Measurements from ENCODE around the gene PRUNE1. TPM values are rescaled to one million over a fixed set of nuclear protein-coding genes. Genes with fewer than 3 reads are reported as not detected.
A peak's percentile ranks its signal among the peaks of the same experiment; 100 is the strongest.

Gene PRUNE1, protein sequence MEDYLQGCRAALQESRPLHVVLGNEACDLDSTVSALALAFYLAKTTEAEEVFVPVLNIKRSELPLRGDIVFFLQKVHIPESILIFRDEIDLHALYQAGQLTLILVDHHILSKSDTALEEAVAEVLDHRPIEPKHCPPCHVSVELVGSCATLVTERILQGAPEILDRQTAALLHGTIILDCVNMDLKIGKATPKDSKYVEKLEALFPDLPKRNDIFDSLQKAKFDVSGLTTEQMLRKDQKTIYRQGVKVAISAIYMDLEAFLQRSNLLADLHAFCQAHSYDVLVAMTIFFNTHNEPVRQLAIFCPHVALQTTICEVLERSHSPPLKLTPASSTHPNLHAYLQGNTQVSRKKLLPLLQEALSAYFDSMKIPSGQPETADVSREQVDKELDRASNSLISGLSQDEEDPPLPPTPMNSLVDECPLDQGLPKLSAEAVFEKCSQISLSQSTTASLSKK
- total RNA-seq (10 to 100 TPM; 14.8 TPM), polyA plus RNA-seq (10 to 100 TPM; 10.5 to 16.8 TPM)
- long read RNA-seq, donor 1, partial matches to known transcripts: 0 of 11 reads
- long read RNA-seq, donor 1, other reads (novel, unspliced or antisense): 8 of 11 reads
- long read RNA-seq, donor 2, partial matches to known transcripts: 0 of 7 reads
- long read RNA-seq, donor 2, other reads (novel, unspliced or antisense): 5 of 7 reads

DNA sequence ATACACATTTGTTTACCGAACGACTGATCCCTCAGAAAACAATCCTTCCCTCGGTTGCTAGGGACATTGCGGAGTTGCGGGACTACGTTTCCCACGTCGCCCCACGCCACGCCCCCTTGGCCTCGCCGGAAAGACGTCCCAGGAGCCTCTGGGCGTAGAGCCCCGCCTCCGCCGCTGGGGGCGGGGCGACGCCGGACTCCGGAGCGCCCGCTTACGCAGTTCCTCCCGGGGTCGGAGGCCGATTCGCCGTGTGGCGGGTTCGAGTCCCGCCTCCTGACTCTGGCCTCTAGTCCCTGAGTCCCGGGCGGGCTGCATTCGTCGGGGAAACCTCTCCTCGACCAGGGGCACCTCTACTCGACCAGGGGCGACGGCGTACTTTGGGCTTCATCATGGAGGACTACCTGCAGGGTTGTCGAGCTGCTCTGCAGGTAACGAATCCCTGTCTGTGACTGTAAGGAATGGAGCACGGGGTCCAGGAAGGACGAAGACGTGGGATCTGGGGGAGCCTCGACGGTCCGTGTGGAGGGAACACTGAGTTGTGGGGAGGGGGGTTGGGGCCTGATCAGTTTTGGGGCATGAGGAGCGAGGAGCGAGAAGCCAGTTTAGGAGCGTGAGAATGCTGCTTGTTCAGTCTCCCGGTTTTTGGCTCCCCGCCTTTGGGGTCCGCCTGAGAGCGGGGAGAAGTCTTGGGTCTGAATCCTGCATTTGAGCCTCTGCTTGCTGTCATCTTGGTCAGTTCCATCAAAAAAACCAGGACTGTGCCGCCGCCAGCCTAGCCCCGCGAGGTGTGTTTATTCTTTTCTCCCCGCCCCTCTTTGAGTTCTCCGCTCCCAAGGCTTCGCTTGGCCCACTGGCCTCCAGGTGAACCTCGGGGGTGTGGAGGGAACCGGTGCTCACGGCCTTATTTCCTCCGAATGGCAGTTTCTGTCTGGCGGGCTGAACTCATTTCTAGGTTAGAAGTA is at the start of gene PRUNE1:
Gene PRUNE1 (plus strand): TSS at position 206 of the 962 bp plus-strand sequence. CDS start 184 bp downstream, at position 390.
- DNase-seq (peak; percentile 99 to 100), ATAC-seq (ENCODE audit: low FRiP score) (peak; percentile 97)
- Histone ChIP-seq H3K9me3 (ENCODE audit: control insufficient read depth, low read length) (no peaks in the 10 kb centered on the region), H3K36me3 (ENCODE audit: control insufficient read depth in 1 of 2, insufficient read depth in 2 of 2, low read length in 1 of 2) (no peaks in the 10 kb centered on the region), H3K27me3 (ENCODE audit: control insufficient read depth in 1 of 2, insufficient read depth in 2 of 2, low read length in 1 of 2) (no peaks in the 10 kb centered on the region), H3K4me1 (ENCODE audit: control insufficient read depth in 1 of 2, insufficient read depth in 2 of 2, low read length in 2 of 2) (peaks cover 0 to 4% of the 10 kb centered on the region in 2 donors), H3K4me3 (ENCODE audit: low read length in 2 of 2) (peak within 1 kb of the TSS; percentile 27 to 42), H3K27ac (ENCODE audit: low read depth in 1 of 2, low read length in 2 of 2) (peak within 1 kb of the TSS in 1 of 2 donors; percentile 90)
- intact Hi-C loops (cut with DNase I): loop anchor here in 1 of 2 donors (5.0 kb wide), 2 partner anchors 36 to 49 kb away; partner anchors contain the start of genes CDC42SE1 and CERS2
- WGBS, 2 donors: 0 to 1% methylated on average over 67 to 69 of the region's 69 CpGs

DNA sequence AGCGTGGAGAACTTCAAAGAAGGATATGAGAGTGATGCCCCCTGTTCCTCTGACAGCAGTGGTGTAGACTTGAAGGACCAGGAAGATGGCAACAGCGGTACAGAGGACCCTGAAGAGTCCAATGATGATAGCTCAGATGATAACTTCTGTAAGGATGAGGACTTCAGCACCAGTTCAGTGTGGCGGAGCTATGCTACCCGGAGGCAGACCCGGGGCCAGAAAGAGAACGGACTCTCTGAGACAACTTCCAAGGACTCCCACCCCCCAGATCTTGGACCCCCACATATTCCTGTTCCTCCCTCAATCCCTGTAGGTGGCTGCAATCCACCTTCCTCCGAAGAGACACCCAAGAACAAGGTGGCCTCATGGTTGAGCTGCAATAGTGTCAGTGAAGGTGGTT is 47.6 kb upstream of the PRUNE1 start:
- no peaks in the 10 kb centered on the region for H3K27me3 ChIP-seq (ENCODE audit: control insufficient read depth in 1 of 2, insufficient read depth in 2 of 2, low read length in 1 of 2)
- intact Hi-C loops (cut with DNase I): no loop called here
- ATAC-seq (ENCODE audit: low FRiP score) (no peak), DNase-seq (peak; percentile 10 to 65)
- H3K4me3 ChIP-seq (ENCODE audit: low read length in 2 of 2): no peak overlapping the region
- no peaks in the 10 kb centered on the region for H3K9me3 ChIP-seq (ENCODE audit: control insufficient read depth, low read length)
- H3K36me3 ChIP-seq (ENCODE audit: control insufficient read depth in 1 of 2, insufficient read depth in 2 of 2, low read length in 1 of 2): peaks cover 0 to 17% of the 10 kb centered on the region in 2 donors
- no peaks in the 10 kb centered on the region for H3K4me1 ChIP-seq (ENCODE audit: control insufficient read depth in 1 of 2, insufficient read depth in 2 of 2, low read length in 2 of 2)
- 95% methylated on average over 7 of the region's 7 CpGs for WGBS, 2 donors
- H3K27ac ChIP-seq (ENCODE audit: low read depth in 1 of 2, low read length in 2 of 2): no peak overlapping the region

DNA sequence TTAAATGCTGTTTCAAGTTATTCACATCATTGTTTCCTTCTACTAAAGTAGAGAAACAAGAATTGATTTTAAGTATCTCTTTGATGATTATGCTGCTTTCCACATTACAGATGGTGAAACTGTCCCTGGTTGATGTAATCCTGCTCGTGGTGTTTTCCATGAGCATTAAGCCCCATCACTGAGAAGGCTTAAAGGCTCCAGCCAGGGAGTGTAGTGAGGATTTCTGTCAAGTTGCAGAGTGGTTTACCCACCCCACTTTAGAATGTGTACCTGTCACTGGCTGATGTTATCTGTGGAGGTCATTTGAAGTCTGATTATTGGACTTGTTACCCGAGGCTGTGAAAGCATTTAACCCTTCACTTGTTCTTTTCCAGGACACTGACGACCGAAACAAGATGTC is 46.5 kb upstream of the PRUNE1 start:
- no peaks in the 10 kb centered on the region for H3K4me1 ChIP-seq (ENCODE audit: control insufficient read depth in 1 of 2, insufficient read depth in 2 of 2, low read length in 2 of 2)
- H3K9me3 ChIP-seq (ENCODE audit: control insufficient read depth, low read length): no peaks in the 10 kb centered on the region
- no peak overlapping the region for H3K27ac ChIP-seq (ENCODE audit: low read depth in 1 of 2, low read length in 2 of 2)
- H3K27me3 ChIP-seq (ENCODE audit: control insufficient read depth in 1 of 2, insufficient read depth in 2 of 2, low read length in 1 of 2): no peaks in the 10 kb centered on the region
- H3K36me3 ChIP-seq (ENCODE audit: control insufficient read depth in 1 of 2, insufficient read depth in 2 of 2, low read length in 1 of 2): peaks cover 6 to 25% of the 10 kb centered on the region in 2 donors
- DNase-seq (peak in 1 of 2 donors; percentile 4), ATAC-seq (ENCODE audit: low FRiP score) (no peak)
- 63 to 67% methylated on average over 4 of the region's 4 CpGs for WGBS, 2 donors
- intact Hi-C loops (cut with DNase I): no loop called here
- H3K4me3 ChIP-seq (ENCODE audit: low read length in 2 of 2): no peak overlapping the region

DNA sequence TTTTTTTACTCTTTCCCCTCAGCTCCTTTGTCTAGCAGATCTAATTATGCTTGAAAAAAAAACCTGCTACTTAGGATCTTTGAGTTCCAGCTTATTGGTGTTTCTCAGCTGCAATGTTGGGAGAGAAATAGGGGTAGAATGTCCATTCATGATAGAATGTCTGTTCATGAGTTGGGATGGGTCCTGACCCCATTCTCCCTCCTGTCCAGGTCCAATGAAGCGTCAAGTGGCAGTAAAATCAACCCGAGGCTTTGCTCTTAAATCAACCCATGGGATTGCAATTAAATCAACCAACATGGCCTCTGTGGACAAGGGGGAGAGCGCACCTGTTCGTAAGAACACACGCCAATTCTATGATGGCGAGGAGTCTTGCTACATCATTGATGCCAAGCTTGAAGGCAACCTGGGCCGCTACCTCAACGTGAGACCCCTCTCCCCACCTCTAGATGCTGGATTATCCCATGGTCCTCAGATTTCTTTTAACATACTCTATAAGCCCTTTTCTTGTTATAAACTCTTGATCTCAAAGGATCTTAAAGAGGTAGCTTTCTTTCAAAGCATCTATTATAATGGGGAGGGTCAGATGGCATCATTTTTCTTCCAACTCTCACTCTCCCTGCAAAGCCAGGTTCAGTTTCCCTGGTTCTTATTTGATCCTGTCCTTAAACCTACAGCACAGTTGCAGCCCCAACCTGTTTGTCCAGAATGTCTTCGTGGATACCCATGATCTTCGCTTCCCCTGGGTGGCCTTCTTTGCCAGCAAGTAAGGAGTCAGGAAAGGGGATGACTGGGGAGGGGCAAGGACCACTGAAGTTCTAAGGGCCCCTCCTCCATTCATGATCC is 44.7 kb upstream of the PRUNE1 start:
- no peaks in the 10 kb centered on the region for H3K27me3 ChIP-seq (ENCODE audit: control insufficient read depth in 1 of 2, insufficient read depth in 2 of 2, low read length in 1 of 2)
- H3K4me1 ChIP-seq (ENCODE audit: control insufficient read depth in 1 of 2, insufficient read depth in 2 of 2, low read length in 2 of 2): no peaks in the 10 kb centered on the region
- WGBS, 2 donors: 85 to 89% methylated on average over 10 of the region's 10 CpGs
- H3K36me3 ChIP-seq (ENCODE audit: control insufficient read depth in 1 of 2, insufficient read depth in 2 of 2, low read length in 1 of 2): peaks cover 7 to 26% of the 10 kb centered on the region in 2 donors
- H3K4me3 ChIP-seq (ENCODE audit: low read length in 2 of 2): no peak overlapping the region
- peak; percentile 13 to 19 for DNase-seq
- H3K9me3 ChIP-seq (ENCODE audit: control insufficient read depth, low read length): no peaks in the 10 kb centered on the region
- intact Hi-C loops (cut with DNase I): no loop called here
- no peak overlapping the region for H3K27ac ChIP-seq (ENCODE audit: low read depth in 1 of 2, low read length in 2 of 2)
- no peak for ATAC-seq (ENCODE audit: low FRiP score)

DNA sequence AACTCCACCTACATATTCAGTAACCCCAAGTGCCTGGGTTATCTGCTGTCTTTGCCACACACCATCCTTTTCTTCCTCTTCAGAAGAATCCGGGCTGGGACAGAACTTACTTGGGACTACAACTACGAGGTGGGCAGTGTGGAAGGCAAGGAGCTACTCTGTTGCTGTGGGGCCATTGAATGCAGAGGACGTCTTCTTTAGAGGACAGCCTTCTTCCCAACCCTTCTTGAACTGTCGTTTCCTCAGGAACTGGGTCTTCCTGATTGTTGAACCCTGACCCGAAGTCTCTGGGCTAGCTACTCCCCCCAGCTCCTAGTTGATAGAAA is 44.1 kb upstream of the PRUNE1 start:
- intact Hi-C loops (cut with DNase I): no loop called here
- no peak for ATAC-seq (ENCODE audit: low FRiP score)
- H3K4me1 ChIP-seq (ENCODE audit: control insufficient read depth in 1 of 2, insufficient read depth in 2 of 2, low read length in 2 of 2): no peaks in the 10 kb centered on the region
- no peak overlapping the region for H3K27ac ChIP-seq (ENCODE audit: low read depth in 1 of 2, low read length in 2 of 2)
- H3K9me3 ChIP-seq (ENCODE audit: control insufficient read depth, low read length): no peaks in the 10 kb centered on the region
- no peak overlapping the region for H3K4me3 ChIP-seq (ENCODE audit: low read length in 2 of 2)
- no peaks in the 10 kb centered on the region for H3K27me3 ChIP-seq (ENCODE audit: control insufficient read depth in 1 of 2, insufficient read depth in 2 of 2, low read length in 1 of 2)
- peaks cover 7 to 27% of the 10 kb centered on the region in 2 donors for H3K36me3 ChIP-seq (ENCODE audit: control insufficient read depth in 1 of 2, insufficient read depth in 2 of 2, low read length in 1 of 2)
- 77 to 81% methylated on average over 5 of the region's 5 CpGs for WGBS, 2 donors
- DNase-seq: peak in 1 of 2 donors; percentile 19

DNA sequence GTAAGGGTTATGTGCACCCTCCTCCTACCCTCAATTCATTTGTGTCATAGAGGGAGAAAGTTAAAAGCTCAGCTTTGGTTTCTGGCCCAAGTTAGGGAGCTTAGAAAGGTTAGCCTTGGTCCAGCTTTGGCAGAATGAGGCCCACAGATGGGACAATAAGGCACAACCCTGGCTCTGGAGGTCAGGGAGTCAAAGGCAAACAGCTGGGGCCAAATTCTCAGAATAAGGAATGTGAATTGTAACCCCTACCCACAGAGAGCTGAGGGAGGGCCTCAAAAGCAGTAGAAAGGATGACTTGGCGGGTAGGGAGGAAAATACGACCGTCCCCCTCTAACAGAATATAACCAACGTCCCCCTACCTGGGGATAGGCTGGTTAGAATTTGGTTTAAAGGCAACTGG is 42.6 kb upstream of the PRUNE1 start:
- H3K4me1 ChIP-seq (ENCODE audit: control insufficient read depth in 1 of 2, insufficient read depth in 2 of 2, low read length in 2 of 2): no peaks in the 10 kb centered on the region
- H3K9me3 ChIP-seq (ENCODE audit: control insufficient read depth, low read length): no peaks in the 10 kb centered on the region
- intact Hi-C loops (cut with DNase I): no loop called here
- H3K27me3 ChIP-seq (ENCODE audit: control insufficient read depth in 1 of 2, insufficient read depth in 2 of 2, low read length in 1 of 2): no peaks in the 10 kb centered on the region
- H3K27ac ChIP-seq (ENCODE audit: low read depth in 1 of 2, low read length in 2 of 2): no peak overlapping the region
- no peak for ATAC-seq (ENCODE audit: low FRiP score)
- 86% methylated on average over 4 of the region's 4 CpGs for WGBS, 2 donors
- peak in 1 of 2 donors; percentile 15 for DNase-seq
- H3K4me3 ChIP-seq (ENCODE audit: low read length in 2 of 2): no peak overlapping the region
- H3K36me3 ChIP-seq (ENCODE audit: control insufficient read depth in 1 of 2, insufficient read depth in 2 of 2, low read length in 1 of 2): peaks cover 7 to 25% of the 10 kb centered on the region in 2 donors

DNA sequence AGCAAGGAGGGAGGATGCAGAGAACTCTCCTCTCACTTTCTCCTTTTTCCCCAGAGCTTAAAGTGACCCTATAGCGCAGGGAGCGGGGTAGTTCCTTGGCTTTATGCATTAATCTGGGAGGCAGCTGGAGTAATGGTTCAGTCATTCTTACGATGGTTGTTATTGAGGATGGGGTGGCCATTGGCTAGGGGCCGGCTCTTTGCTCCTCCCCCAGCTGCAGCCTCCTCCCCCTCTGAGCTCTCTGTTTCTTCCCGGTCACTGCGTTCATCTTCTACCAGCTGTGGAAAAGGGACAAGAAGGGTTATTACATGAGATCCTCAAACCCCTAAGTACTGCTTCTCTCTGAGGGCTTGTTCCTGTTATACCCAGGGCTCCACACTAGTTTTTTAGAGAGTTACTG is 42.2 kb upstream of the PRUNE1 start:
- no peak for ATAC-seq (ENCODE audit: low FRiP score)
- H3K36me3 ChIP-seq (ENCODE audit: control insufficient read depth in 1 of 2, insufficient read depth in 2 of 2, low read length in 1 of 2): peaks cover 7 to 25% of the 10 kb centered on the region in 2 donors
- no peaks in the 10 kb centered on the region for H3K27me3 ChIP-seq (ENCODE audit: control insufficient read depth in 1 of 2, insufficient read depth in 2 of 2, low read length in 1 of 2)
- H3K4me3 ChIP-seq (ENCODE audit: low read length in 2 of 2): no peak overlapping the region
- intact Hi-C loops (cut with DNase I): no loop called here
- H3K9me3 ChIP-seq (ENCODE audit: control insufficient read depth, low read length): no peaks in the 10 kb centered on the region
- peak in 1 of 2 donors; percentile 12 for DNase-seq
- H3K4me1 ChIP-seq (ENCODE audit: control insufficient read depth in 1 of 2, insufficient read depth in 2 of 2, low read length in 2 of 2): no peaks in the 10 kb centered on the region
- 53 to 61% methylated on average over 6 of the region's 6 CpGs for WGBS, 2 donors
- H3K27ac ChIP-seq (ENCODE audit: low read depth in 1 of 2, low read length in 2 of 2): no peak overlapping the region

DNA sequence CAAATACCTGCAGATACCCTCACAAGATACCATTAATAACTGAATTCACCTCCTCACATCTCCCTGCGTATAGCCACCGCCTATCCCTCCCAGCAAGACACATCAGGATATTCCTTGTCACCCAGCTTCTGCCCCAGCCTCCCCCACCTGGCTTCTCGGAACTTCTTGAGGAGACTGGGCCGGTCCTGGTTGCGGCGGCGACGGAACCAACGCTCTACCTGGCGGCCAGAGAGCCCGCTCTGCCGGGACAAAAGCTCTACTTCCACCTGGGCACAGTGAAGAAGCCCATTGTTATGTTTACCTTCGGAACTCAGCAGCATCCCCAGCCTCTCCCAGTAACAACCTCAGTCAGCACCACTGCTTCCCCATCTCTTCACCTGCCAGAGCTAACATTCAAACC is 40.3 kb upstream of the PRUNE1 start:
- Histone ChIP-seq H3K9me3 (ENCODE audit: control insufficient read depth, low read length) (no peaks in the 10 kb centered on the region), H3K4me1 (ENCODE audit: control insufficient read depth in 1 of 2, insufficient read depth in 2 of 2, low read length in 2 of 2) (no peaks in the 10 kb centered on the region), H3K27me3 (ENCODE audit: control insufficient read depth in 1 of 2, insufficient read depth in 2 of 2, low read length in 1 of 2) (no peaks in the 10 kb centered on the region), H3K4me3 (ENCODE audit: low read length in 2 of 2) (no peak overlapping the region), H3K27ac (ENCODE audit: low read depth in 1 of 2, low read length in 2 of 2) (no peak overlapping the region), H3K36me3 (ENCODE audit: control insufficient read depth in 1 of 2, insufficient read depth in 2 of 2, low read length in 1 of 2) (peaks cover 7 to 23% of the 10 kb centered on the region in 2 donors)
- peak; percentile 33 to 47 for DNase-seq
- intact Hi-C loops (cut with DNase I): no loop called here
- WGBS, 2 donors: 96% methylated on average over 13 of the region's 13 CpGs
- no peak for ATAC-seq (ENCODE audit: low FRiP score)
